Liver (tissue), 9 donors: ENCODE data around the gene FAM171A1. TPM values are rescaled to one million over a fixed set of nuclear protein-coding genes. Genes with fewer than 3 reads are reported as not detected.

ENCODE experiments used
- DNase-seq: peaks from one replicate; pipeline ENCODE4 v3.0.0-alpha.2; 2017; ENCODE audit warnings: low spot score
- H3K27ac ChIP-seq, 2 donors: one replicate each; pipeline ENCODE4 v1.7.0; 2013; ENCODE audit warnings: inconsistent platforms in 2 of 2, low read length in 2 of 2, control low read depth in 1 of 2, low read depth in 1 of 2, mild to moderate bottlenecking in 1 of 2
- H3K27me3 ChIP-seq, 4 donors: one replicate each; pipeline versions ENCODE4 v1.6.1 to v1.7.0; 2013; ENCODE audit warnings: low read length in 3 of 4, inconsistent platforms in 1 of 4, mild to moderate bottlenecking in 1 of 4, moderate library complexity in 1 of 4; ENCODE audit not compliant: control insufficient read depth in 4 of 4, insufficient read depth in 4 of 4
- H3K36me3 ChIP-seq, 4 donors: one replicate each; pipeline versions ENCODE4 v1.6.1 to v1.7.0; 2013; ENCODE audit warnings: low read length in 3 of 4, mild to moderate bottlenecking in 3 of 4, low read depth in 1 of 4, moderate library complexity in 1 of 4; ENCODE audit not compliant: control insufficient read depth in 4 of 4, insufficient read depth in 3 of 4
- H3K4me1 ChIP-seq, 4 donors: one replicate each; pipeline versions ENCODE4 v1.6.1 to v1.7.0; 2013; ENCODE audit warnings: low read length in 3 of 4, mild to moderate bottlenecking in 3 of 4, moderate library complexity in 1 of 4; ENCODE audit not compliant: control insufficient read depth in 4 of 4, insufficient read depth in 4 of 4
- H3K4me3 ChIP-seq, 3 donors: one replicate each; pipeline versions ENCODE4 v1.6.1 to v1.7.0; 2013; ENCODE audit warnings: low read length in 3 of 3, control low read depth in 1 of 3, low read depth in 1 of 3, mild to moderate bottlenecking in 1 of 3
- H3K9ac ChIP-seq, 2 donors: one replicate each; pipeline ENCODE4 v1.7.0; 2013; ENCODE audit warnings: low read length in 2 of 2, mild to moderate bottlenecking in 2 of 2, moderate library complexity in 2 of 2, control low read depth in 1 of 2, low read depth in 1 of 2
- H3K9me3 ChIP-seq, 4 donors: one replicate each; pipeline versions ENCODE4 v1.6.1 to v1.7.0; 2013; ENCODE audit warnings: low read length in 3 of 4; ENCODE audit not compliant: control insufficient read depth in 4 of 4
- CTCF ChIP-seq: fragments of 150-350 bp; IDR thresholded peaks from 2 replicates; pipeline ENCODE4 v1.5.1; 2017; ENCODE audit warnings: improper control_type of control experiment, low read depth, low read length; ENCODE audit not compliant: missing input control
- EGR1 ChIP-seq, 2 donors: IDR thresholded peaks; 2 replicates each; pipeline ENCODE4 v1.6.1; 2016 to 2018; ENCODE audit warnings: antibody characterized with exemption in 2 of 2, low read depth in 2 of 2
- FOXA1 ChIP-seq: IDR thresholded peaks from 2 replicates; pipeline ENCODE4 v1.6.1; 2016; ENCODE audit warnings: antibody characterized with exemption
- FOXA2 ChIP-seq: IDR thresholded peaks from 2 replicates; pipeline ENCODE4 v1.6.1; 2016; ENCODE audit warnings: antibody characterized with exemption
- GABPA ChIP-seq, 2 donors: IDR thresholded peaks in 1 of 2; conservative IDR thresholded peaks in 1 of 2; 2 replicates each; pipeline ENCODE4 v1.6.1; 2016; ENCODE audit warnings: antibody characterized with exemption in 2 of 2, mild to moderate bottlenecking in 1 of 2, moderate library complexity in 1 of 2
- HNF4A ChIP-seq, 2 donors: conservative IDR thresholded peaks; 2 replicates each; pipeline ENCODE4 v1.6.1; 2016; ENCODE audit warnings: antibody characterized with exemption in 2 of 2, mild to moderate bottlenecking in 2 of 2
- HNF4G ChIP-seq: IDR thresholded peaks from 2 replicates; pipeline ENCODE4 v1.6.1; 2016; ENCODE audit warnings: antibody characterized with exemption
- JUND ChIP-seq, 2 donors: IDR thresholded peaks; 2 replicates each; pipeline ENCODE4 v1.6.1; 2016; ENCODE audit warnings: antibody characterized with exemption in 2 of 2
- NR2F2 ChIP-seq: IDR thresholded peaks from 2 replicates; pipeline ENCODE4 v1.6.1; 2016; ENCODE audit warnings: antibody characterized with exemption
- RAD21 ChIP-seq, 2 donors: IDR thresholded peaks; 2 replicates each; pipeline ENCODE4 v1.6.1; 2016; ENCODE audit warnings: antibody characterized with exemption in 2 of 2, mild to moderate bottlenecking in 2 of 2
- REST ChIP-seq: IDR thresholded peaks from 2 replicates; pipeline ENCODE4 v1.6.1; 2016; ENCODE audit warnings: antibody characterized with exemption, mild to moderate bottlenecking
- RXRA ChIP-seq, 2 donors: IDR thresholded peaks; 2 replicates each; pipeline ENCODE4 v1.6.1; 2017 to 2018; ENCODE audit warnings: antibody characterized with exemption in 2 of 2, mild to moderate bottlenecking in 1 of 2
- SP1 ChIP-seq: IDR thresholded peaks from 2 replicates; pipeline ENCODE4 v1.6.1; 2018; ENCODE audit warnings: antibody characterized with exemption, mild to moderate bottlenecking
- TAF1 ChIP-seq: conservative IDR thresholded peaks from 2 replicates; pipeline ENCODE4 v1.6.1; 2016; ENCODE audit warnings: antibody characterized with exemption, mild to moderate bottlenecking
- YY1 ChIP-seq: IDR thresholded peaks from 2 replicates; pipeline ENCODE4 v1.6.1; 2016; ENCODE audit warnings: antibody characterized with exemption, mild to moderate bottlenecking
- WGBS: extraction: QIAGEN DNeasy Blood & Tissue Kit; methylation state at CpG from one replicate; pipeline ENCODE4 v1.1.7; 2013; 5-methylcytosine and 5-hydroxymethylcytosine counted together
- polyA plus RNA-seq, 2 donors: library from polyadenylated mRNA; stranded (reverse) in 1 of 2; unstranded in 1 of 2; fragments of 200-250 nt in 1 of 2; fragments of >200 nt in 1 of 2; fragmentation: Nextera tagmentation in 1 of 2; extraction: Ambion mirVana in 1 of 2; gene quantifications; one replicate each; pipeline versions ENCODE4 v1.2.1 to v1.2.3, GENCODE V29; 2013 to 2015
- total RNA-seq, 2 donors: library from RNA; depleted of rRNA; stranded (reverse); fragments of >200 nt; gene quantifications; one replicate each; pipeline ENCODE4 v1.2.3, GENCODE V29; 2014
- TF ChIP-seq, protein P1 (sequence below): IDR thresholded peaks from 2 replicates; pipeline ENCODE4 v1.6.1; 2016; ENCODE audit warnings: antibody characterized with exemption
- TF ChIP-seq, protein P2 (sequence below): IDR thresholded peaks from 2 replicates; pipeline ENCODE4 v1.6.1; 2016; ENCODE audit warnings: antibody characterized with exemption
- TF ChIP-seq, protein P3 (sequence below): IDR thresholded peaks from 2 replicates; pipeline ENCODE4 v1.6.1; 2016; ENCODE audit warnings: antibody characterized with exemption
- donor health status: healthy.
- donor health status: healthy.
- donor health status: healthy.
- donor health status: healthy.
- donor health status: healthy.

The FAM171A1 gene
- total and polyA plus RNA-seq, 4 donors: 2.5 to 10.2 (median 7.7) TPM

DNA sequence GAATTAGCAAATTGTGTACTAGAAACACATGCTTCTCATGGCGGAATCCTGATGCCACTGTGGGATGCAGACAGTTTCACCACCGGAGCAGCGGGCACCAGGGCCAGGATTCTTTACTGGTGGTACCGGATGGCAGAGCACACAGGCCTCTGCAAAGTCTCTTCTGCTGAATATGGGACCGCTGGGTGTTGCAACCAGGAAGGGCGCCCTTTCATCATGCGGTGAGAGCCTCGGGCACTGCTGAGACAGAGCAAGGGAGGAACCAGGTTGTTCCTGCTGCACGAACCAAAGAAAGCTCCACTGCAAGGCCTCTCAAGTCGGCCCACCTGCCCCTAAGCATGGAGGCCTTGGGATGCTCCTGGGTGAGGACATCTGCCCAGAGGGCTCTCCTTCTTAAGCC lies 145.6 kb downstream of the FAM171A1 start:
- 94% methylated on average over 10 of the region's 10 CpGs for WGBS
- DNase-seq: no peak
- TF ChIP-seq HNF4G: no peak
- TF ChIP-seq RAD21 (IDR thresholded peaks at IDR 0.05): no peak
- TF ChIP-seq, protein P1, sequence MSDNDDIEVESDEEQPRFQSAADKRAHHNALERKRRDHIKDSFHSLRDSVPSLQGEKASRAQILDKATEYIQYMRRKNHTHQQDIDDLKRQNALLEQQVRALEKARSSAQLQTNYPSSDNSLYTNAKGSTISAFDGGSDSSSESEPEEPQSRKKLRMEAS: no peak
- no peak for TF ChIP-seq YY1
- TF ChIP-seq JUND (IDR thresholded peaks at IDR 0.05): no peak
- TF ChIP-seq RXRA (IDR thresholded peaks at IDR 0.05): no peak
- TF ChIP-seq, protein P2, sequence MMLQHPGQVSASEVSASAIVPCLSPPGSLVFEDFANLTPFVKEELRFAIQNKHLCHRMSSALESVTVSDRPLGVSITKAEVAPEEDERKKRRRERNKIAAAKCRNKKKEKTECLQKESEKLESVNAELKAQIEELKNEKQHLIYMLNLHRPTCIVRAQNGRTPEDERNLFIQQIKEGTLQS: no peak
- TF ChIP-seq GABPA (IDR thresholded peaks at IDR 0.05 in 1 of 2, conservative IDR thresholded peaks at IDR 0.05 in 1 of 2): no peak
- TF ChIP-seq SP1: no peak
- TF ChIP-seq TAF1: no peak
- TF ChIP-seq EGR1 (IDR thresholded peaks at IDR 0.05; ENCODE audit: low read depth in 2 of 2): no peak
- TF ChIP-seq FOXA1: no peak
- no peak for TF ChIP-seq REST
- no peak for TF ChIP-seq CTCF
- TF ChIP-seq, protein P3, sequence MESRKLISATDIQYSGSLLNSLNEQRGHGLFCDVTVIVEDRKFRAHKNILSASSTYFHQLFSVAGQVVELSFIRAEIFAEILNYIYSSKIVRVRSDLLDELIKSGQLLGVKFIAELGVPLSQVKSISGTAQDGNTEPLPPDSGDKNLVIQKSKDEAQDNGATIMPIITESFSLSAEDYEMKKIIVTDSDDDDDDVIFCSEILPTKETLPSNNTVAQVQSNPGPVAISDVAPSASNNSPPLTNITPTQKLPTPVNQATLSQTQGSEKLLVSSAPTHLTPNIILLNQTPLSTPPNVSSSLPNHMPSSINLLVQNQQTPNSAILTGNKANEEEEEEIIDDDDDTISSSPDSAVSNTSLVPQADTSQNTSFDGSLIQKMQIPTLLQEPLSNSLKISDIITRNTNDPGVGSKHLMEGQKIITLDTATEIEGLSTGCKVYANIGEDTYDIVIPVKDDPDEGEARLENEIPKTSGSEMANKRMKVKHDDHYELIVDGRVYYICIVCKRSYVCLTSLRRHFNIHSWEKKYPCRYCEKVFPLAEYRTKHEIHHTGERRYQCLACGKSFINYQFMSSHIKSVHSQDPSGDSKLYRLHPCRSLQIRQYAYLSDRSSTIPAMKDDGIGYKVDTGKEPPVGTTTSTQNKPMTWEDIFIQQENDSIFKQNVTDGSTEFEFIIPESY: no peak
- TF ChIP-seq HNF4A (conservative IDR thresholded peaks at IDR 0.05): no peak
- no peak for TF ChIP-seq NR2F2
- no peak for TF ChIP-seq FOXA2
- H3K27ac ChIP-seq: no peak overlapping the region
- no peak overlapping the region for H3K4me3 ChIP-seq
- no peak overlapping the region for H3K9ac ChIP-seq
- H3K27me3 ChIP-seq: no peaks in the 10 kb centered on the region
- no peaks in the 10 kb centered on the region for H3K4me1 ChIP-seq
- peaks cover 0 to 1% (median 0%) of the 10 kb centered on the region in 4 donors for H3K36me3 ChIP-seq
- no peaks in the 10 kb centered on the region for H3K9me3 ChIP-seq
